Trophoblast cell (in vitro differentiated cells and primary cell): ENCODE data around the gene GALNT12.
A peak's percentile ranks its signal among the peaks of the same experiment; 100 is the strongest.

Experiments
- DNase-seq, 2 donors: peaks; one replicate each; pipeline ENCODE4 v3.0.0-alpha.2; 2016
- H2AFZ ChIP-seq: 2 replicates; pipeline ENCODE4 v1.6.1; 2013; ENCODE audit warnings: low read length, moderate library complexity, mild to moderate bottlenecking; ENCODE audit not compliant: insufficient read depth, poor library complexity
- H2AK5ac ChIP-seq: 2 replicates; pipeline ENCODE4 v1.6.1; 2013; ENCODE audit warnings: mild to moderate bottlenecking, low read length
- H2BK120ac ChIP-seq: 2 replicates; pipeline ENCODE4 v1.6.1; 2013; ENCODE audit warnings: low read length, mild to moderate bottlenecking, moderate library complexity; ENCODE audit not compliant: insufficient read depth, poor library complexity
- H2BK12ac ChIP-seq: 2 replicates; pipeline ENCODE4 v1.6.1; 2013; ENCODE audit warnings: mild to moderate bottlenecking, low read length, moderate library complexity
- H2BK5ac ChIP-seq: 2 replicates; pipeline ENCODE4 v1.6.1; 2013; ENCODE audit warnings: low read length, low read depth, moderate library complexity, mild to moderate bottlenecking; ENCODE audit not compliant: poor library complexity
- H3K14ac ChIP-seq: 2 replicates; pipeline ENCODE4 v1.6.1; 2013; ENCODE audit warnings: mild to moderate bottlenecking, low read length
- H3K18ac ChIP-seq: 2 replicates; pipeline ENCODE4 v1.6.1; 2013; ENCODE audit warnings: mild to moderate bottlenecking, low read length
- H3K23ac ChIP-seq: 2 replicates; pipeline ENCODE4 v1.6.1; 2013; ENCODE audit warnings: low read length
- H3K27ac ChIP-seq: 2 replicates; pipeline ENCODE4 v1.5.1; 2013; ENCODE audit warnings: low read depth, mild to moderate bottlenecking, inconsistent platforms, low read length, moderate library complexity
- H3K27me3 ChIP-seq: 2 replicates; pipeline ENCODE4 v1.6.1; 2013; ENCODE audit warnings: inconsistent platforms, mild to moderate bottlenecking, low read length, moderate library complexity; ENCODE audit not compliant: insufficient read depth
- H3K36me3 ChIP-seq, 2 experiments: 1 replicate in 1 of 2; 2 replicates in 1 of 2; pipeline ENCODE4 v1.6.1; 2013; ENCODE audit warnings: low read length in 2 of 2, mild to moderate bottlenecking in 2 of 2, moderate library complexity in 1 of 2; ENCODE audit not compliant: insufficient read depth in 2 of 2, control insufficient read depth in 1 of 2
- H3K4ac ChIP-seq: 2 replicates; pipeline ENCODE4 v1.6.1; 2013; ENCODE audit warnings: low read depth, mild to moderate bottlenecking, low read length, moderate library complexity
- H3K4me1 ChIP-seq, 2 experiments: 1 replicate in 1 of 2; 2 replicates in 1 of 2; pipeline ENCODE4 v1.6.1; 2013; ENCODE audit warnings: low read length in 2 of 2, mild to moderate bottlenecking in 2 of 2, moderate library complexity in 1 of 2; ENCODE audit not compliant: insufficient read depth in 2 of 2, control insufficient read depth in 1 of 2
- H3K4me2 ChIP-seq: 2 replicates; pipeline ENCODE4 v1.6.1; 2013; ENCODE audit warnings: inconsistent platforms, mild to moderate bottlenecking, low read length, moderate library complexity
- H3K4me3 ChIP-seq: 2 replicates; pipeline ENCODE4 v1.5.1; 2013; ENCODE audit warnings: mild to moderate bottlenecking, low read depth, low read length, inconsistent platforms
- H3K79me1 ChIP-seq: one replicate; pipeline ENCODE4 v1.6.1; 2013; ENCODE audit warnings: low read length
- H3K79me2 ChIP-seq: 2 replicates; pipeline ENCODE4 v1.6.1; 2013; ENCODE audit warnings: low read length, mild to moderate bottlenecking; ENCODE audit not compliant: control insufficient read depth, insufficient read depth, poor library complexity
- H3K9ac ChIP-seq: 2 replicates; pipeline ENCODE4 v1.6.1; 2013; ENCODE audit warnings: mild to moderate bottlenecking, low read length
- H3K9me3 ChIP-seq: 2 replicates; pipeline ENCODE4 v1.6.1; 2013; ENCODE audit warnings: low read depth, mild to moderate bottlenecking, control low read depth, inconsistent platforms, low read length; ENCODE audit not compliant: insufficient read depth
- H4K12ac ChIP-seq: 2 replicates; pipeline ENCODE4 v1.6.1; 2013; ENCODE audit warnings: low read depth, mild to moderate bottlenecking, low read length, moderate library complexity
- H4K8ac ChIP-seq: 2 replicates; pipeline ENCODE4 v1.6.1; 2013; ENCODE audit warnings: low read depth, mild to moderate bottlenecking, low read length, moderate library complexity
- H4K91ac ChIP-seq: one replicate; pipeline ENCODE4 v1.6.1; 2013; ENCODE audit warnings: low read depth, mild to moderate bottlenecking, low read length, moderate library complexity
- WGBS: extraction: QIAGEN DNeasy Blood & Tissue Kit; methylation state at CpG from one replicate; pipeline ENCODE4 v1.1.7; 2013; ENCODE audit warnings: missing lambda C conversion rate; ENCODE audit not compliant: insufficient read length, insufficient coverage; ENCODE audit errors: extremely low coverage; 5-methylcytosine and 5-hydroxymethylcytosine counted together

The GALNT12 gene

GRCh38 chr9:98842510-98842909 lies 35.0 kb downstream of the GALNT12 start:
- Histone ChIP-seq H3K18ac (no peak overlapping the region), H3K14ac (no peak overlapping the region), H3K4me2 (no peak overlapping the region), H3K9ac (no peak overlapping the region), H3K79me2 (no peaks in the 10 kb centered on the region), H4K91ac (no peak overlapping the region), H2BK5ac (no peak overlapping the region), H3K23ac (no peak overlapping the region), H2BK12ac (no peak overlapping the region), H3K4me3 (no peak overlapping the region), H3K4me1 (no peaks in the 10 kb centered on the region), H4K12ac (no peak overlapping the region), H3K36me3 (no peaks in the 10 kb centered on the region), H2AK5ac (no peak overlapping the region), H3K79me1 (no peaks in the 10 kb centered on the region), H2AFZ (no peak overlapping the region), H3K4ac (no peak overlapping the region), H2BK120ac (no peak overlapping the region), H3K27ac (no peak overlapping the region), H3K27me3 (no peaks in the 10 kb centered on the region), H4K8ac (no peak overlapping the region), H3K9me3 (peaks cover 3% of the 10 kb centered on the region)
- DNase-seq, result no peak
- WGBS, result no CpG with 5 or more reads among the region's 7 CpGs

- Histone ChIP-seq H2AK5ac (no peak overlapping the region), H2BK120ac (no peak overlapping the region), H3K18ac (no peak overlapping the region), H3K23ac (no peak overlapping the region), H3K4ac (no peak overlapping the region), H3K4me1 (no peaks in the 10 kb centered on the region), H3K27me3 (no peaks in the 10 kb centered on the region), H4K91ac (no peak overlapping the region), H4K8ac (no peak overlapping the region), H3K79me1 (no peaks in the 10 kb centered on the region), H3K9ac (no peak overlapping the region), H3K27ac (no peak overlapping the region), H4K12ac (no peak overlapping the region), H3K14ac (no peak overlapping the region), H3K36me3 (no peaks in the 10 kb centered on the region), H2AFZ (no peak overlapping the region), H3K4me2 (no peak overlapping the region), H3K9me3 (peaks cover 3% of the 10 kb centered on the region), H2BK12ac (no peak overlapping the region), H3K79me2 (no peaks in the 10 kb centered on the region), H3K4me3 (no peak overlapping the region), H2BK5ac (no peak overlapping the region)
- DNase-seq, result no peak
- no CpG with 5 or more reads among the region's 5 CpGs for WGBS
Measured at GRCh38 chr9:98846081-98846480, 38.6 kb downstream of the GALNT12 start.

- no peak overlapping the region for H4K91ac ChIP-seq
- no peak overlapping the region for H4K8ac ChIP-seq
- H2BK120ac ChIP-seq, result no peak overlapping the region
- no peak overlapping the region for H2AFZ ChIP-seq
- H3K9me3 ChIP-seq, result peaks cover 3% of the 10 kb centered on the region
- no peaks in the 10 kb centered on the region for H3K27me3 ChIP-seq
- H3K27ac ChIP-seq, result no peak overlapping the region
- whole genome bisulfite sequencing, result no CpG with 5 or more reads among the region's 2 CpGs
- H3K4ac ChIP-seq, result no peak overlapping the region
- no peak overlapping the region for H2BK12ac ChIP-seq
- H3K36me3 ChIP-seq, result no peaks in the 10 kb centered on the region
- H3K4me2 ChIP-seq, result no peak overlapping the region
- DNase-seq, result no peak
- no peak overlapping the region for H2AK5ac ChIP-seq
- H3K79me2 ChIP-seq, result no peaks in the 10 kb centered on the region
- H3K18ac ChIP-seq, result no peak overlapping the region
- no peak overlapping the region for H2BK5ac ChIP-seq
- peaks cover 0 to under 1% of the 10 kb centered on the region in 2 experiments for H3K4me1 ChIP-seq
- no peak overlapping the region for H4K12ac ChIP-seq
- no peak overlapping the region for H3K23ac ChIP-seq
- H3K14ac ChIP-seq, result no peak overlapping the region
- H3K9ac ChIP-seq, result no peak overlapping the region
- no peak overlapping the region for H3K4me3 ChIP-seq
- no peaks in the 10 kb centered on the region for H3K79me1 ChIP-seq
Measured at GRCh38 chr9:98846879-98847278, 39.4 kb downstream of the GALNT12 start.

DNA sequence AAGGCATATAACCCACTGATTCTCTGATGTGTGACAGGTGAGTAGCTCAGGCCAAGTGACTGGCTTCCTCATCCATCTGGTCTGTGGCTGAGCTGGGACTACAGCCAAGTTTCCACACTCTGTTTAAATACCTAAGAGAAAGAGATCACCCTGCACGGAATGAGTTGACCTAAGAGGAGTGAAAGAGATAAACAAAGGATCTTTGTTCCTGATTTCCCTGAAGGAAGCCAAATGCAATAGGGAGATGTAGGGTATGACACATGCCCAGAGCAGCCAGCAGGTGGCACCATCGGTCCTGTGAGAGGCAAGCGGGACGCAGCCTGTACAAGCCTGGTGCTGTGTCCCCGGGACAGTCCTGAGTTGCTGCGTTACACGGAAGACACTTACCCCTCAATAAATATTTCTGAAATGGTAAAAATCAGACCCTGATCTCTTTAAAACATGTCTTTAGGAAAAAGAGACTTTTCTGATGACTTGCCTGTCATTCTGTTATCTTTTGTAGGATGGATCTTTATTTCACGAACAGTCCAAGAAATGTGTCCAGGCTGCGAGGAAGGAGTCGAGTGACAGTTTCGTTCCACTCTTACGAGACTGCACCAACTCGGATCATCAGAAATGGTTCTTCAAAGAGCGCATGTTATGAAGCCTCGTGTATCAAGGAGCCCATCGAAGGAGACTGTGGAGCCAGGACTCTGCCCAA lies 41.1 kb downstream of the GALNT12 start:
- no peak overlapping the region for H3K4me3 ChIP-seq
- H3K4me1 ChIP-seq, result peaks cover 5% of the 10 kb centered on the region in 2 experiments
- H4K8ac ChIP-seq, result no peak overlapping the region
- no peak overlapping the region for H3K4me2 ChIP-seq
- no peak overlapping the region for H2BK120ac ChIP-seq
- no CpG with 5 or more reads among the region's 16 CpGs for WGBS
- peaks cover 3% of the 10 kb centered on the region for H3K79me1 ChIP-seq
- no peak overlapping the region for H3K9ac ChIP-seq
- H3K79me2 ChIP-seq, result peaks cover 3% of the 10 kb centered on the region
- no peak overlapping the region for H2BK12ac ChIP-seq
- peaks cover 3% of the 10 kb centered on the region for H3K9me3 ChIP-seq
- peak; percentile 86 to 94 for DNase-seq
- no peaks in the 10 kb centered on the region for H3K27me3 ChIP-seq
- no peak overlapping the region for H3K18ac ChIP-seq
- H4K91ac ChIP-seq, result no peak overlapping the region
- H4K12ac ChIP-seq, result no peak overlapping the region
- H2BK5ac ChIP-seq, result no peak overlapping the region
- no peak overlapping the region for H3K14ac ChIP-seq
- no peak overlapping the region for H3K27ac ChIP-seq
- H3K36me3 ChIP-seq, result no peaks in the 10 kb centered on the region
- H2AFZ ChIP-seq, result no peak overlapping the region
- no peak overlapping the region for H2AK5ac ChIP-seq
- H3K23ac ChIP-seq, result no peak overlapping the region
- no peak overlapping the region for H3K4ac ChIP-seq
